Frontal cortex (tissue), 4 donors: ENCODE measurements around the gene LRRFIP1. TPM values are rescaled to one million over a fixed set of nuclear protein-coding genes. Genes with fewer than 3 reads are reported as not detected.
"Not testable (repeated sequence)": the region's sequence is repeated elsewhere in the genome, so short reads cannot be mapped to it uniquely, and the experiment has no call there.

Experiments
- DNase-seq, 2 donors: peaks; one replicate each; pipeline ENCODE4 v3.0.0; 2012; ENCODE audit warnings: low spot score in 2 of 2
- FAIRE-seq: peaks from 2 replicates; lab custom pipeline; 2012; peaks lifted over from hg19 to GRCh38; lab: Jason Lieb, UNC
- total RNA-seq: library from RNA; depleted of rRNA; stranded (reverse); fragments of >200 nt; gene quantifications from one replicate; pipeline ENCODE4 v1.2.3, GENCODE V29; 2014
- donor health status: control.
- donor health status: control.
- donor health status: control.

LRRFIP1 gene
- total RNA-seq, 1 donor from 2014 or later, result 27.7 TPM

DNA sequence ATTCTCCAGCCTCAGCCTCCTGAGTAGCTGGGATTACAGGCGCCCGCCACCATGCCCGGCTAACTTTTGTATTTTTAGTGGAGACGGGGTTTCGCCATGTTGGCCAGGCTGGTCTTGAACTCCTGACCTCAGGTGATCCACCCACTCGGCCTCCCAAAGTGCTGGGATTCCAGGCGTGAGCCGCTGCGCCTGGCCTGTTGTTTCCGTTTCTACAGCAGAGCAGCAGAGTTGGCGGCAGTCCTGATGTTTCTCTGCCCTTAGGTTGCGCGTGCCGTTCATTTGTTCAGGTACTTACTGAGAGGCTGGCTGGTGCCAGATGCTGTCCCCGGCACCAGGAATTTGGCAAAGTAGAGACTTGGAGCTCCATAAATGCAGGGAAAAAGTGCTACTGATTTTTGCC lies 123.1 kb downstream of the LRRFIP1 start:
- not testable (repeated sequence) for FAIRE-seq, DNase-seq

DNA sequence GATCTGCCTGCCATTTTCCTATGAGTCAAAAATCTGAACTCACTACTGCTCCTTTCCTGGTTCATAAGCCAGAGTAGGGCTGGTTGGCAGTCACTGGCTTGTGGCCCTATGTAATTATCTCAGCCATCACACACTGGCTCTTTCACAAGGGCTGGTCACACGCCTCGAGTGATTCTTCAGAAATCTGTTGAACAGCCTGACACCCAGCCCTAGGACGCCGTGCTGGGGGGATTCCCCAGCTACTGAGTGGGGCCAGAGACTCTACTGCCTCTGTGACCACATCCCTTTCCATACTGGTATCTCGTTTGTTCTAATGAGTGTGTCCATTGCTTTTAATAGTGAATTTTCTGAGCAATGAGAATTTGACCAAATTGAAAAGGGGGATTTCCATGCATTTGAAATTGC lies 125.4 kb downstream of the LRRFIP1 start:
- FAIRE-seq (no peak), DNase-seq (no peak)

GRCh38 chr2:237754182-237754581 lies 126.8 kb downstream of the LRRFIP1 start:
- no peak for DNase-seq
- FAIRE-seq, result no peak

GRCh38 chr2:237754626-237755248 lies 127.3 kb downstream of the LRRFIP1 start:
- no peak for FAIRE-seq

GRCh38 chr2:237757616-237758015 lies 130.2 kb downstream of the LRRFIP1 start:
- DNase-seq (no peak), FAIRE-seq (no peak)

More at GRCh38 chr2:237754626-237755248, 127.3 kb downstream of the LRRFIP1 start:
- DNase-seq, result no peak

GRCh38 chr2:237758185-237758584 lies 130.8 kb downstream of the LRRFIP1 start:
- no peak for FAIRE-seq
- no peak for DNase-seq

DNA sequence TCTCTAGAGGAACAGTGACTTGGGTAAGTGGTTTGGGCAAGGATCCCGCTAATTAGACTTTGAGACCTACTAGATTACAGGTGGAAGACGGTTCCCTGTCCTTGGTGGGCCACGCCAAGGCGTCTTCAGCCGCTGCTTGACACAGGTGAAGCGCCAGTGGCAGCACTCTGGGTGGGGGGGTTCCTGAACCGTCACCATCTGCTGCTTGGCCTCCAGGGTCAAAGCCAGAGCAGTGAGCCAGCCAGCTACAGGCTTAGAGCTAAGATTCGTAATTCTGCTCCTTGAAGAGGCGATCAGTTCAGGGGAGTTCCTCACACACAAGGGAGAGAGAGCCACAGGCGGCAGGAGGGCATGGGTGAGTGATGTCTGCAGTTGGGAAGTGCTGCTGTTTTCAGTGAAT lies 131.8 kb downstream of the LRRFIP1 start:
- DNase-seq (no peak), FAIRE-seq (no peak)

- FAIRE-seq (no peak), DNase-seq (no peak)
These were observed 133.4 kb downstream of the LRRFIP1 start for GRCh38 chr2:237760506-237761502.

DNA sequence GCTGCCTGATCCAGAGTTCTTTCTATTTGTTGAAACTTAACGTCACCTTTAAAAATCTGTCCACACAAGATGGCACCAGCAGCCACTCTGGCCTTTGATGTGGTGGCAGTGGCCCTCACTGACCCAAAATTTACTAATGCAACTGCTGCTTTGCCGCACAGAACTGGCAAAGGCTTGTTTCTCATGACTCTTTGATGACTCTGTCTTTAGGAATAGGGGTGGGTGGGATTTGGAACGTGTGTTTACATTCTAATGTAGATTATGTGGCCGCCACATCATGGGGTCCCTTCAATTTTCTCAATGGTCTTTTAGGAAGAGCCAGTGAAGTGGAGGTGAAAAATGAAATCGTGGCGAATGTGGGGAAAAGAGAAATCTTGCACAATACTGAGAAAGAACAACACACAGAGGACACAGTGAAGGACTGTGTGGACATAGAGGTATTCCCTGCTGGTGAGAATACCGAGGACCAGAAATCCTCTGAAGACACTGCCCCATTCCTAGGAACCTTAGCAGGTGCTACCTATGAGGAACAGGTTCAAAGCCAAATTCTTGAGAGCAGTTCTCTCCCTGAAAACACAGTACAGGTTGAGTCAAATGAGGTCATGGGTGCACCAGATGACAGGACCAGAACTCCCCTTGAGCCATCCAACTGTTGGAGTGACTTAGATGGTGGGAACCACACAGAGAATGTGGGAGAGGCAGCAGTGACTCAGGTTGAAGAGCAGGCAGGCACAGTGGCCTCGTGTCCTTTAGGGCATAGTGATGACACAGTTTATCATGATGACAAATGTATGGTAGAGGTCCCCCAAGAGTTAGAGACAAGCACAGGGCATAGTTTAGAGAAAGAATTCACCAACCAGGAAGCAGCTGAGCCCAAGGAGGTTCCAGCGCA lies 135.2 kb downstream of the LRRFIP1 start:
- FAIRE-seq, DNase-seq: not testable (repeated sequence)

DNA sequence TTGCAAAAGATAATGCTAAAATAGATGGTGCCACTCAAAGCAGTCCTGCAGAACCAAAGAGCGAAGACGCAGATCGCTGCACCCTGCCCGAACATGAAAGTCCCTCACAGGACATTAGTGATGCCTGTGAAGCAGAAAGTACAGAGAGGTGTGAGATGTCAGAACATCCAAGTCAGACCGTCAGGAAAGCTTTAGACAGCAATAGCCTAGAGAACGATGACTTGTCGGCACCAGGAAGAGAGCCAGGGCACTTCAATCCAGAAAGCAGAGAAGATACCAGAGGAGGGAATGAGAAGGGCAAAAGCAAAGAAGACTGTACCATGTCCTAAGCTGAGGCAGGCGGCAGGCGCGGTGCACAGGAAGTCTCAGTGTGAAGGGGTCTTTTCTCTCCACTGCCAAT lies 136.4 kb downstream of the LRRFIP1 start:
- FAIRE-seq, result no peak

DNA sequence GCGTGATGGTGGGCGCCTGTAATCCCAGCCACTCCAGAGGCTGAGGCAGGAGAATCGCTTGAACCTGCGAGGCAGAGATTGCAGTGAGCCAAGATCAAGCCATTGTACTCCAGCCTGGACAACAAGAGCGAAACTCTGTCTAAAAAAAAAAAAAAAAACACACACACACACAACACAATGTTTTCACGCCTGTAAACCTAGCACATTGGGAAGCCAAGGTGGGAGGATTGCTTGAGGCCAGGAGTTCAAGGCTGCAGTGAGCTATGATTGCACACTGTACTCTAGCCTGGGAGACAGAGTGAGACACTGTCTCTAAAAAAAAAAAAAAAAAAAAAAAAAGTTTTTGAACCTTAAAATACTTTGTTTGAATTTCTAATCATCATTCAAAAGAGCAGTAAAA lies 137.7 kb downstream of the LRRFIP1 start:
- DNase-seq, FAIRE-seq: not testable (repeated sequence)

More for the DNA sequence above, 136.4 kb downstream of the LRRFIP1 start:
- DNase-seq, result no peak

- no peak for FAIRE-seq
- DNase-seq, result no peak
These were observed 138.5 kb downstream of the LRRFIP1 start for GRCh38 chr2:237765875-237766274.

DNA sequence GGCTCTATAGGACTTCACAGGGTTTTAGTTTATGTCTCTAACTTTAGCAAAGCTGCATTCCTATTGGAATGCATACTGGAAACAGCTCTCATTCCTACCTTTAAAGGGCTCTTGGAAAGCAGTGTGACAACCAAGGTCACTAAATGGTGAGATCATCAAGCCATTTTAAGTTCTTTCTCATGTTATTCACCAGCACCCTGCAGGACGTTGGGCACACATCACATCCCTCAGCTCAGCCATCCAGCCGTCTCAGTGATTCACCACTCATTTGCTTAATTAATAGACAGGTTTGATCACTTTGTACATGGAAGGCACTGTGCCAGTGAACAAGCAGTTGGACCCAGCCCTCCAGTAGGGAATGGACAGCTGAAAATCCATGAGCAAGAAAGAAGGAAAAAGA lies 139.0 kb downstream of the LRRFIP1 start:
- DNase-seq, result no peak
- no peak for FAIRE-seq

GRCh38 chr2:237772513-237772912 lies 145.1 kb downstream of the LRRFIP1 start:
- no peak for DNase-seq
- no peak for FAIRE-seq

GRCh38 chr2:237773826-237774225 lies 146.4 kb downstream of the LRRFIP1 start:
- no peak for FAIRE-seq
- DNase-seq, result no peak

- FAIRE-seq, result no peak
- DNase-seq, result peak in 1 of 2 donors; percentile 45
These were observed 147.6 kb downstream of the LRRFIP1 start for GRCh38 chr2:237774811-237775553.

- DNase-seq (no peak), FAIRE-seq (no peak)
These were observed 152.1 kb downstream of the LRRFIP1 start for GRCh38 chr2:237779521-237779920.

DNA sequence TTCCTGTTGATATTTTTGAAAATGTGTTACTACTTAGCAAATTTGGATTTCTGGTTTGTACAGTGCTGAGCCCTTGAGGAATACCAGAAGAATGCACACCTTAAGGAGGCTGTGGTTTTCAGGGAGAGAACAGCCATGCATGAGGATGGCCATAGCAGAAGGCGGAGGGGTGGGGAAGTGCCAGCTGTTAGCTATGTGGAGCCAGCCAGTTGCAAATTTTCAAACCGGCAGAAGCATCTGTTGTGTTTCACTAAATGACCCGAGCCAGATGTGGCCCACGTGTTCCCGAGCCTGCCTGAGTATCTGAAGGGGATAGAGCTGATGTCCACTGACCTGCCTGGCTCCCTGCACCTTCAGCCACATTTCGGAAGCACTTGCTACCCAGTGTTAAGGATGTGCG lies 154.8 kb downstream of the LRRFIP1 start:
- DNase-seq, result no peak
- no peak for FAIRE-seq

DNA sequence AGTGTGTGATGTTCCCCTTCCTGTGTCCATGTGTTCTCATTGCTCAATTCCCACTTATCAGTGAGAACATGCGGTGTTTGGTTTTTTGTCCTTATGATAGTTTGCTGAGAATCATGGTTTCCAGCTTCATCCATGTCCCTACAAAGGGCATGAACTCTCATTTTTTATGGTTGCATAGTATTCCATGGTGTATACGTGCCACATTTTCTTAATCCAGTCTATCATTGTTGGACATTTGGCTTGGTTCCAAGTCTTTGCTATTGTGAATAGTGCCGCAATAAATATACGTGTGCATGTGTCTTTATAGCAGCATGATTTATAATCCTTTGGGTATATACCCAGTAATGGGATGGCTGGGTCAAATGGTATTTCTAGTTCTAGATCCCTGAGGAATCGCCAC lies 156.3 kb downstream of the LRRFIP1 start:
- not testable (repeated sequence) for DNase-seq, FAIRE-seq
